Testis (tissue), 3 donors: Measurements from ENCODE around the gene RAMP2. TPM values are rescaled to one million over a fixed set of nuclear protein-coding genes. Genes with fewer than 3 reads are reported as not detected.
"Not testable (repeated sequence)": the region's sequence is repeated elsewhere in the genome, so short reads cannot be mapped to it uniquely, and the experiment has no call there.

Source experiments
- DNase-seq: peaks from one replicate; pipeline ENCODE4 v3.0.0-alpha.2; 2019
- H3K27ac ChIP-seq, 2 donors: fragments of 200-600 bp; sonication (generic); one replicate each; pipeline ENCODE4 v1.5.1; 2019
- H3K27me3 ChIP-seq: fragments of 200-600 bp; sonication (generic); one replicate; pipeline ENCODE4 v1.5.1; 2019
- H3K36me3 ChIP-seq: fragments of 200-600 bp; sonication (generic); one replicate; pipeline ENCODE4 v1.5.1; 2017; ENCODE audit warnings: low read depth; ENCODE audit errors: missing control alignments
- H3K4me1 ChIP-seq: fragments of 200-600 bp; sonication (generic); one replicate; pipeline ENCODE4 v1.5.1; 2019
- H3K4me3 ChIP-seq, 2 donors: fragments of 200-600 bp; sonication (generic); one replicate each; pipeline ENCODE4 v1.5.1; 2017 to 2019
- H3K9me3 ChIP-seq: fragments of 200-600 bp; sonication (generic); one replicate; pipeline ENCODE4 v1.5.1; 2017
- POLR2A ChIP-seq: fragments of 450-650 bp; IDR thresholded peaks from one replicate; pipeline ENCODE4 v1.6.1; 2017; ENCODE audit warnings: antibody characterized with exemption, mild to moderate bottlenecking, moderate library complexity
- WGBS, 2 donors: methylation state at CpG; one replicate each; pipeline ENCODE4 v1.1.5; 2018; 5-methylcytosine and 5-hydroxymethylcytosine counted together
- intact Hi-C: fragments of 100-400 bp; cut with DNase I; formaldehyde crosslinking; loops from one replicate; pipeline ENCODE4 v1.15.1; 2023; ENCODE audit warnings: low total_unique reads
- polyA plus RNA-seq: library from polyadenylated mRNA; stranded (reverse); fragments of 350-450 nt; fragmentation: Illumina TruSeq; extraction: RNeasy Lipid Tissue Mini Kit (QIAGEN cat#74804); gene quantifications from one replicate; pipeline ENCODE4 v1.2.3, GENCODE V29; 2014; ENCODE audit warnings: low read depth, low replicate concordance; ENCODE audit not compliant: insufficient read depth
- total RNA-seq, 2 donors: library from RNA; depleted of rRNA; stranded (reverse); fragments of >200 nt; gene quantifications; one replicate each; pipeline ENCODE4 v1.2.3, GENCODE V29; 2016
- TF ChIP-seq, protein P1 (sequence below), 3 experiments: fragments of 450-650 bp in 2 of 3; fragments of 200-600 bp in 1 of 3; sonication (generic) in 1 of 3; IDR thresholded peaks; one replicate each; pipeline ENCODE4 v1.5.1; 2016 to 2019; ENCODE audit warnings: antibody characterized with exemption in 3 of 3, mild to moderate bottlenecking in 2 of 3, moderate library complexity in 1 of 3

Gene RAMP2
- total and polyA plus RNA-seq, 3 donors from 2014 or later = 6.9 to 38.2 (median 14.6) TPM

- Histone ChIP-seq H3K27me3 (no peaks in the 10 kb centered on the region), H3K9me3 (no peaks in the 10 kb centered on the region), H3K36me3 (no peaks in the 10 kb centered on the region), H3K4me3 (no peak overlapping the region), H3K4me1 (peaks cover 8% of the 10 kb centered on the region), H3K27ac (no peak overlapping the region)
- intact Hi-C loops = no loop called here
- no peak for TF ChIP-seq POLR2A
- TF ChIP-seq, protein P1, sequence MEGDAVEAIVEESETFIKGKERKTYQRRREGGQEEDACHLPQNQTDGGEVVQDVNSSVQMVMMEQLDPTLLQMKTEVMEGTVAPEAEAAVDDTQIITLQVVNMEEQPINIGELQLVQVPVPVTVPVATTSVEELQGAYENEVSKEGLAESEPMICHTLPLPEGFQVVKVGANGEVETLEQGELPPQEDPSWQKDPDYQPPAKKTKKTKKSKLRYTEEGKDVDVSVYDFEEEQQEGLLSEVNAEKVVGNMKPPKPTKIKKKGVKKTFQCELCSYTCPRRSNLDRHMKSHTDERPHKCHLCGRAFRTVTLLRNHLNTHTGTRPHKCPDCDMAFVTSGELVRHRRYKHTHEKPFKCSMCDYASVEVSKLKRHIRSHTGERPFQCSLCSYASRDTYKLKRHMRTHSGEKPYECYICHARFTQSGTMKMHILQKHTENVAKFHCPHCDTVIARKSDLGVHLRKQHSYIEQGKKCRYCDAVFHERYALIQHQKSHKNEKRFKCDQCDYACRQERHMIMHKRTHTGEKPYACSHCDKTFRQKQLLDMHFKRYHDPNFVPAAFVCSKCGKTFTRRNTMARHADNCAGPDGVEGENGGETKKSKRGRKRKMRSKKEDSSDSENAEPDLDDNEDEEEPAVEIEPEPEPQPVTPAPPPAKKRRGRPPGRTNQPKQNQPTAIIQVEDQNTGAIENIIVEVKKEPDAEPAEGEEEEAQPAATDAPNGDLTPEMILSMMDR (IDR thresholded peaks at IDR 0.05) = no peak
- 75 to 95% methylated on average over 1 of the region's 1 CpG for WGBS, 2 donors
- DNase-seq = no peak
Measured at GRCh38 chr17:42740699-42741098, 20.3 kb upstream of the RAMP2 start.

GRCh38 chr17:42742916-42743315, 18.1 kb upstream of the RAMP2 start:
- H3K27me3 ChIP-seq, H3K9me3 ChIP-seq, H3K4me1 ChIP-seq, intact Hi-C loops, DNase-seq, H3K4me3 ChIP-seq, H3K36me3 ChIP-seq, H3K27ac ChIP-seq: not testable (repeated sequence)
- 87 to 95% methylated on average over 11 of the region's 11 CpGs for WGBS, 2 donors

DNA sequence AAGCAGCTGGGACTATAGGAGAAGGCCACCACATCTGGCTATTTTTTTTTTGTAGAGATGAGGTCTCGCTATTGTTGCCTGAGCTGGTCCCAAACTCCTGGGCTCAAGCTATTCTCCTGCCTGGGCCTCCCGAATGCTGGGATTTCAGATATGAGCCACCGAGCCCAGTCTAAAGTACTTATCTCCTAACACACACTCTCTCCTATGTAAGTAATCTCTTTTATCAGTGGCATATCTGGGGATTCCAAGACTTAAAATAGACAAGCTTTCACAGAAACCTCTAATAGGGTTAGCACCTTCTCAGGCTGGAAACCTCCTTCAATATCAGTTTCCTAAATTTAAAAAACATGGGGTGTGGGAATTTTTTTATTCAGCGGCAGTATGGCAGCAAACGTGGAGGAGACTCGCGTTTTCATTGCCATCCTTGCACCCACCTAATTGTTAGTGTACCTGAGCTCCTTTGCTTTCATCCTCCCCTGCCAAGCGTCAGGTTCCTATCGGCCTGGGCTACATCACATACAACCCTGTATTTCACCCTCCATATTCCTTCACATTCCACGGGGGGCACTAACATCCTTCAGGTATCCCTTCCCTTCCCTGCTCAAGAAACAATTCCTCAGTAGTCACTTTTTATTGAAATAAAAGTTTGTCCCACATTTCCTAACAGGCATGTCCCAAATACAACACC, 17.3 kb upstream of the RAMP2 start:
- no peak for DNase-seq
- H3K4me1 ChIP-seq = peaks cover 14% of the 10 kb centered on the region
- no peak for TF ChIP-seq POLR2A
- TF ChIP-seq, protein P1 (IDR thresholded peaks at IDR 0.05) = no peak

GRCh38 chr17:42744283-42744805, 16.7 kb upstream of the RAMP2 start:
- Histone ChIP-seq H3K27me3 (no peaks in the 10 kb centered on the region), H3K4me3 (peak overlapping the region; percentile 85 to 91), H3K9me3 (no peaks in the 10 kb centered on the region), H3K4me1 (peaks cover 18% of the 10 kb centered on the region), H3K36me3 (no peaks in the 10 kb centered on the region), H3K27ac (peak overlapping the region; percentile 94 to 96)
- WGBS, 2 donors = 2% methylated on average over 15 to 32 of the region's 32 CpGs
- TF ChIP-seq, protein P1 (IDR thresholded peaks at IDR 0.05) = no peak
- peak; percentile 82 for DNase-seq
- intact Hi-C loops = no loop called here

More for the DNA sequence above, 17.3 kb upstream of the RAMP2 start:
- peak overlapping the region; percentile 94 to 96 for H3K27ac ChIP-seq
- no peaks in the 10 kb centered on the region for H3K36me3 ChIP-seq
- peak overlapping the region; percentile 85 to 91 for H3K4me3 ChIP-seq
- no peaks in the 10 kb centered on the region for H3K27me3 ChIP-seq
- no peaks in the 10 kb centered on the region for H3K9me3 ChIP-seq
- WGBS, 2 donors = 30 to 35% methylated on average over 10 of the region's 10 CpGs
- intact Hi-C loops = no loop called here

DNA sequence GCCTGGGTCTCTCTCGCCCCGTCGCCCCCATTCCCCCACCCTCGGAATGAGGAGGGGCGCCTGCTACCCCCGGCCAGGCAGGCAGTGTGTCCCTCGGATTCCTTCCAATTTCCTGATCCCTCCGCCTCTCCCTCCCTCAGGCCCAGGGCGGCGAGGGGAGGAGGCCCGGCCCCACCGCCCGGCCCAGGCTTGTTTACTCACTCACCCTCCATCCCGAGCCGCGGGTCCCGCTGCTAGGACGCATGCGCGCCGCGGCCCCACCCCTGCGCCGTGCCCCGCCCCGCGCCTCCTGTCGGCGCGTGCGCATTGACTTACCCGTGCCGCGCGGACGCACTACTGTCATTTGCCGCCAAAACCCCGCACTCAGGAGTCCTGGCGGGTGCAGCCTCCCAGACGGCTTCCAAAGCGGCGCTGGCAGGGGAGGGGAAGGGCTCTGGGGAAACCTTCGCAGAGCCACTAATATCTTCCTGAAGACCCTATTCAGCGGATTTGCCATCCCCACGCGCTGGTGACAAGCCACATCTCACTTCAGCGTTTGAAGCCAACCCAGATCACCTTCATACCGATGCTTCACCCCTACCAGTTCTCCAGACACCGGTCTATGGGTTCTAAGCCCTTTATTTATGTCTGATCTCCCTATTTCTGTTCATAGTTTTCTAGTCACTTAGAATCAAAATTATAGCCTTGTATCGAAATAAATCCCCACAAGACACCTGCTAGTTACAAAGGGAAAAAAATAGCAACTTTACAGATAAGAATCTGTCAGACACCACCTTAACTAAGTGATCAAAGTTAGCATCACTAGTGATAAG, 16.0 kb upstream of the RAMP2 start, which contains the start of gene EZH1:
EZH1 (minus strand) TSS at position 235 of the 812 bp plus-strand sequence. CDS start 16,099 bp downstream, outside the sequence.
- DNase-seq = peak; percentile 90
- no peaks in the 10 kb centered on the region for H3K27me3 ChIP-seq
- WGBS, 2 donors = 5 to 7% methylated on average over 21 to 50 of the region's 50 CpGs
- H3K36me3 ChIP-seq = no peaks in the 10 kb centered on the region
- H3K27ac ChIP-seq = peak within 1 kb of the TSS; percentile 94 to 96
- peaks cover 23% of the 10 kb centered on the region for H3K4me1 ChIP-seq
- peak within 1 kb of the TSS; percentile 85 to 91 for H3K4me3 ChIP-seq
- intact Hi-C loops = no loop called here
- no peaks in the 10 kb centered on the region for H3K9me3 ChIP-seq
- TF ChIP-seq POLR2A = peak; percentile 77
- TF ChIP-seq, protein P1 (IDR thresholded peaks at IDR 0.05) = peak in 1 of 3 experiments; percentile 36
